Immature natural killer cell (primary cell): ENCODE measurements around the gene EIF4G3. TPM values are rescaled to one million over a fixed set of nuclear protein-coding genes. Genes with fewer than 3 reads are reported as not detected.
A peak's percentile ranks its signal among the peaks of the same experiment; 100 is the strongest.
"Not testable (repeated sequence)": the region's sequence is repeated elsewhere in the genome, so short reads cannot be mapped to it uniquely, and the experiment has no call there.

ENCODE experiments used
- DNase-seq, 3 donors: peaks; one replicate each; pipeline ENCODE4 v3.0.0; 2022; ENCODE audit warnings: mixed read lengths in 1 of 3
- H3K27ac Mint-ChIP-seq, 6 donors: one replicate each; pipeline ENCODE4 v1.8.0; 2020; ENCODE audit warnings: mixed read lengths in 6 of 6, mild to moderate bottlenecking in 5 of 6, inconsistent platforms in 4 of 6, moderate library complexity in 3 of 6
- H3K27me3 Mint-ChIP-seq, 3 donors: one replicate each; pipeline ENCODE4 v1.8.0; 2020 to 2021; ENCODE audit warnings: low read depth in 3 of 3, mild to moderate bottlenecking in 3 of 3, mixed read lengths in 3 of 3, moderate library complexity in 3 of 3, inconsistent platforms in 1 of 3
- H3K36me3 Mint-ChIP-seq, 3 donors: one replicate each; pipeline ENCODE4 v1.8.0; 2020; ENCODE audit warnings: mixed read lengths in 3 of 3, inconsistent platforms in 2 of 3, mild to moderate bottlenecking in 2 of 3
- H3K4me1 Mint-ChIP-seq, 2 donors: one replicate each; pipeline ENCODE4 v1.8.0; 2020; ENCODE audit warnings: inconsistent platforms in 2 of 2, mild to moderate bottlenecking in 2 of 2, mixed read lengths in 2 of 2, moderate library complexity in 1 of 2
- H3K4me3 Mint-ChIP-seq, 5 donors: one replicate each; pipeline ENCODE4 v1.8.0; 2020; ENCODE audit warnings: mild to moderate bottlenecking in 5 of 5, mixed read lengths in 5 of 5, inconsistent platforms in 3 of 5, moderate library complexity in 3 of 5
- H3K9me3 Mint-ChIP-seq, 6 donors: one replicate each; pipeline ENCODE4 v1.8.0; 2020; ENCODE audit warnings: mild to moderate bottlenecking in 6 of 6, mixed read lengths in 6 of 6, inconsistent platforms in 4 of 6, moderate library complexity in 3 of 6
- polyA plus RNA-seq, 3 donors: library from polyadenylated mRNA; unstranded; fragments of 300-500 nt; fragmentation: Illumina TruSeq; gene quantifications; one replicate each; pipeline ENCODE4 v1.2.3, GENCODE V29; 2021

Gene EIF4G3, protein sequence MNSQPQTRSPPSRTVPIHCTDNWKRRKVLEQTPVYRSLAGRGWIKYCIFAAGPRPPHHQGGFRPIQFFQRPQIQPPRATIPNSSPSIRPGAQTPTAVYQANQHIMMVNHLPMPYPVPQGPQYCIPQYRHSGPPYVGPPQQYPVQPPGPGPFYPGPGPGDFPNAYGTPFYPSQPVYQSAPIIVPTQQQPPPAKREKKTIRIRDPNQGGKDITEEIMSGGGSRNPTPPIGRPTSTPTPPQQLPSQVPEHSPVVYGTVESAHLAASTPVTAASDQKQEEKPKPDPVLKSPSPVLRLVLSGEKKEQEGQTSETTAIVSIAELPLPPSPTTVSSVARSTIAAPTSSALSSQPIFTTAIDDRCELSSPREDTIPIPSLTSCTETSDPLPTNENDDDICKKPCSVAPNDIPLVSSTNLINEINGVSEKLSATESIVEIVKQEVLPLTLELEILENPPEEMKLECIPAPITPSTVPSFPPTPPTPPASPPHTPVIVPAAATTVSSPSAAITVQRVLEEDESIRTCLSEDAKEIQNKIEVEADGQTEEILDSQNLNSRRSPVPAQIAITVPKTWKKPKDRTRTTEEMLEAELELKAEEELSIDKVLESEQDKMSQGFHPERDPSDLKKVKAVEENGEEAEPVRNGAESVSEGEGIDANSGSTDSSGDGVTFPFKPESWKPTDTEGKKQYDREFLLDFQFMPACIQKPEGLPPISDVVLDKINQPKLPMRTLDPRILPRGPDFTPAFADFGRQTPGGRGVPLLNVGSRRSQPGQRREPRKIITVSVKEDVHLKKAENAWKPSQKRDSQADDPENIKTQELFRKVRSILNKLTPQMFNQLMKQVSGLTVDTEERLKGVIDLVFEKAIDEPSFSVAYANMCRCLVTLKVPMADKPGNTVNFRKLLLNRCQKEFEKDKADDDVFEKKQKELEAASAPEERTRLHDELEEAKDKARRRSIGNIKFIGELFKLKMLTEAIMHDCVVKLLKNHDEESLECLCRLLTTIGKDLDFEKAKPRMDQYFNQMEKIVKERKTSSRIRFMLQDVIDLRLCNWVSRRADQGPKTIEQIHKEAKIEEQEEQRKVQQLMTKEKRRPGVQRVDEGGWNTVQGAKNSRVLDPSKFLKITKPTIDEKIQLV (N-terminal part only)
- polyA plus RNA-seq: 10 to 100 TPM in 2 of 3 donors, 1 to 10 TPM in 1; 7.4 to 21.6 (median 17.9) TPM

DNA sequence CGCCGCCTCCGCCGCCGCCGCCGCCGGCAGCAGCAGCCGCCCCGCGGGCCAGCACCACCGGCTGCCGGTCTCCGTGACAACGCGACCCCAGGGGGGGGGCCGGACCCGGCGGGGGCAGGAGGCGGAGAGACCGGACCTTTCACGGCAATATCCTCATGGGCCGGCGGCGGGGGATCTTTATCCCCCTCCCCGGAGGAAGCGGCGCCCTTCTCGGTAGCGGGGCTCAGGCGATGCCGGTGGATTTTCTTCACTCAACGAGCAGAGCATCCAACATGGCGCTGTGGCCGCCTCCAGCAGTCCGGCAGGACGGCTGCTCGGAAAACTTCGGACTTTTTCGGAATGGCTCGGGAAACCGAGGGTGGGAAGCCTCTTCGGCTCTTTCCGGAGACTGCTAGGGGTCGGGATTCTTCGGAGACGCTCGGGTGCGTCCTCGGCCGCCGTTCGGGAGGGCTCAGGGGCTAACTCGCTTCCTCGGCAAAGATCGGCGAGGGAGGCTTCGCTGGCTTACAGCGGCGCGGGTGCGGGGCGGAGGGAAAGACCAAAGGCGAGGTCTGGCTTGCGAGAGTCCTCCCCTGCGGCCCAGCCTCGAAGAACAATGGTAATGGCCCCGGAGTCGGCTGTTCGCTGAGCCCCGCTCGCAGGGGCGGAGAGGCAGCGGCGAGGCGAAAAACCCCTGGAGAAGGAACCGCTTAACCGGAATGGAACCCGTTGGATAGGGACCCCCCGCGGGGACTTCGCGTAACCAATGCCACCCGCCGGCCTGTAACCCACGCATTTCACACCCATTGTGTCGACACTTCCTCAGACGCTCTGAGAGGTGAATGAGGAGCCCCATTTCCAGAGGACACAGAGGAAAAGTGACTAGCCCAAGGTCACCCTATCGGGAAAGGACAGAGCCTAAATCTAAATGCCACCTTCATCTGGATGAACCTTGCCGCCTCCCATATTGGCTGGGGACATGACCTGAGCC is at the start of gene EIF4G3:
EIF4G3 (minus strand) TSS at position 312 of the 970 bp plus-strand sequence. CDS start 174,155 bp downstream, outside the sequence.
- peak; percentile 99 to 100 (median 99) for DNase-seq
- Mint-ChIP-seq H3K27me3 (peaks cover 7 to 9% (median 8%) of the 10 kb centered on the region in 3 donors), H3K9me3 (no peaks in the 10 kb centered on the region), H3K4me1 (peaks cover 26 to 39% of the 10 kb centered on the region in 2 donors), H3K27ac (peak within 1 kb of the TSS; percentile 88 to 94 (median 92)), H3K36me3 (no peaks in the 10 kb centered on the region), H3K4me3 (peak within 1 kb of the TSS; percentile 90 to 97 (median 95))

DNA sequence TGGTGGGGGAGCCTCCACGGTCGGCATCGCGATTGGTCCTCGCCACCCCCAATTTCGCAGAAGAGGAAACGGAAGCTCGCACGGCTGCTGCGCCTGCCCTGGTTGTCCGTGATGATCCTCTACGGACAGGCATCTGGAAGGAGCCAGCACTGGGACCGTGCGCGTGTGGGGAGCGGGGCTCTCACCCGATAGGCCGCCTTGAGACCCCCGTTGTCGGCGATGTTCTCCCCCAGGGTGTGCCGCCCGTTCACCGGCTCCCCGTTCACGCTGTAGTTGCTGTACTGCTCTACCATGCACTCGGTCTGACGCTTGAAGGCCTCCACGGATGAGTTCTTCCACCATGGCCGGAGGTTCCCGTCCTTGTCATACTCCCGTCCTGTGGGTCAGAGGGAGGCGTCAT is 48.4 kb upstream of the EIF4G3 start:
- H3K27me3 Mint-ChIP-seq: peaks cover 0 to 4% (median 0%) of the 10 kb centered on the region in 3 donors
- H3K4me1 Mint-ChIP-seq: no peaks in the 10 kb centered on the region
- no peak overlapping the region for H3K4me3 Mint-ChIP-seq
- DNase-seq: no peak
- H3K27ac Mint-ChIP-seq: no peak overlapping the region
- H3K9me3 Mint-ChIP-seq: no peaks in the 10 kb centered on the region
- H3K36me3 Mint-ChIP-seq: peaks cover 0 to 32% (median 7%) of the 10 kb centered on the region in 3 donors

DNA sequence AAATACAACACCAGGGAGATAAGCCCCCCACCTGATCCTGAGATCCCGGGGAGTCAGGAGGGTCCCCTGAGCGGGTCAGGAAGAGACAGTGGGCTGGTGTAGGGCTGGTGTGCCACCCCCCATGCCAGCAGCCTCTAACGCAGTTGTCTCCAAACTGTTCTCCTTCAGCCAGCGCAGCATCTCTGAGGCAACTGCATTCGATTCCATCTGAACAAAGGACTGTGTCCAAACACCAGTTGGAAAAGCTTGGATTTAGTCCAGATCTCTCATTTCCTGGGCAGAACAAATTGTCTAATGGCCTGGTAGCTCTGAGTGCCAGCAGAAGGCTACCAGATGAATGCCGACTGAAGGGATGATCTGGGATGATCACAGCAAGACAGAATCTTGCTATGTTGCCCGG is 44.1 kb upstream of the EIF4G3 start:
- Mint-ChIP-seq H3K27ac (no peak overlapping the region), H3K4me1 (no peaks in the 10 kb centered on the region), H3K36me3 (peaks cover 0 to 18% (median 4%) of the 10 kb centered on the region in 3 donors)

DNA sequence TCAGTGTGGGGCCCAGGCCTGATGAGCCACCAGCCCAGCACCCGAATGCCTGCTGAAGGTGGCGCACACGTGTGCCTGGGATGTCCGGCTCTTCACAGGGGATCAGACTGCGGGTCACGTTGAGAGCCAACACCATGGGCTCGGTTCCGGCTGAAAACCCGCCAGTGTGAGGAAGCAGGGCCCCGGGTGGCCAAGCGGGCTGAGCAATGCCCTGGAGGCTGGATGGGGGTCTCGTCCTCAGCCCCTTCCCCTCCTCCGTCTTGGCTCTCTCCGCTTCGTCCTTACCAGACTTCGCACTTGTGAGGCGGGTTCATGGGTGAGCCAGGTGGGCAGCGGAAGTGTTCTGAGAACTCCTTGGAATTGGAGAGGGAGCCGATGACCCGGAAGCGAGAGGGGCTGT is 43.0 kb upstream of the EIF4G3 start:
- Mint-ChIP-seq H3K4me3 (no peak overlapping the region), H3K9me3 (no peaks in the 10 kb centered on the region), H3K27me3 (peaks cover 2 to 3% (median 3%) of the 10 kb centered on the region in 3 donors), H3K27ac (no peak overlapping the region), H3K4me1 (no peaks in the 10 kb centered on the region), H3K36me3 (peaks cover 0 to 14% (median 4%) of the 10 kb centered on the region in 3 donors)
- no peak for DNase-seq

More for the DNA sequence above, 44.1 kb upstream of the EIF4G3 start:
- no peak for DNase-seq
- no peak overlapping the region for H3K4me3 Mint-ChIP-seq
- H3K9me3 Mint-ChIP-seq: no peaks in the 10 kb centered on the region
- peaks cover 0 to 3% (median 3%) of the 10 kb centered on the region in 3 donors for H3K27me3 Mint-ChIP-seq

DNA sequence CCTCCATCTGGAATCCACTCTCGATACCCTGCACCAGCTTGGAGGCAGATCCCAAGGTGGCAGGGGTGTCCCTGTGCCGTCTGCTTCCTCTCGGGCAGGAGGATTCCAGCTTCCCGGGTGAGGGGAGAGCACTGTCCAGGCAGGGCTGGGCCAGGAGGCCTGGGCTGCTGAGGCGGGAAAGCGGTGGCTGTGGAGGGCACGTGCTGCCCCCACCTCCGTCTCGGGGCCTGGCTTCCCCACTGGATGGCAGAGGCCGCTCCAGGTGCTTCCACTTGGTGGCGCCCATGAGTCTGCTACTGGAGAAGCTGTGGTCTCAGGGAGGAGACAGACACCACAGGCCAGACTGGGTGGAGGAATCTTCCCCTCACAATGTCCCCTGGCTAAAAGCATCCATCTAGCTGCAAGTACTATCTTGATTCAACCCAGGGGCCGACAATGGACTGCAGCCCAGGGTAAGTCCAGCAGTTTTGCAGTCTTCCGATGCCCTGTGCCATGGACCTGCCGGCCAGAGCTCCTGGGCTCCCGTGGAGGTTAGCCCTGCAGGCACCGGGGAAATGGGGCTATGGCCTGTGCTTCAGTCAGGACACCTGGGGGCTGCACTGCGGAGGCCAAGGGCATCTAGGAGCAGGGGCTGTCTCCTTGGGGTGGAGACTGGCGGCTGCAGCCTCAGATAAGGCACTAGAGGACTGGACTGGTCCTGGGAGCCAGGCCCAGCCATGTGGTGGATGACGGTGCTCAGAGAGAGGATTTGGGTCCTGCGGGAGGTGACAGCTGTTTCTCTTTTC is 41.3 kb upstream of the EIF4G3 start:
- no peaks in the 10 kb centered on the region for H3K4me1 Mint-ChIP-seq
- no peak for DNase-seq
- H3K9me3 Mint-ChIP-seq: no peaks in the 10 kb centered on the region
- H3K36me3 Mint-ChIP-seq: peaks cover 0 to 4% (median 3%) of the 10 kb centered on the region in 3 donors
- H3K27ac Mint-ChIP-seq: no peak overlapping the region
- H3K27me3 Mint-ChIP-seq: peaks cover 1 to 3% (median 2%) of the 10 kb centered on the region in 3 donors
- H3K4me3 Mint-ChIP-seq: no peak overlapping the region

DNA sequence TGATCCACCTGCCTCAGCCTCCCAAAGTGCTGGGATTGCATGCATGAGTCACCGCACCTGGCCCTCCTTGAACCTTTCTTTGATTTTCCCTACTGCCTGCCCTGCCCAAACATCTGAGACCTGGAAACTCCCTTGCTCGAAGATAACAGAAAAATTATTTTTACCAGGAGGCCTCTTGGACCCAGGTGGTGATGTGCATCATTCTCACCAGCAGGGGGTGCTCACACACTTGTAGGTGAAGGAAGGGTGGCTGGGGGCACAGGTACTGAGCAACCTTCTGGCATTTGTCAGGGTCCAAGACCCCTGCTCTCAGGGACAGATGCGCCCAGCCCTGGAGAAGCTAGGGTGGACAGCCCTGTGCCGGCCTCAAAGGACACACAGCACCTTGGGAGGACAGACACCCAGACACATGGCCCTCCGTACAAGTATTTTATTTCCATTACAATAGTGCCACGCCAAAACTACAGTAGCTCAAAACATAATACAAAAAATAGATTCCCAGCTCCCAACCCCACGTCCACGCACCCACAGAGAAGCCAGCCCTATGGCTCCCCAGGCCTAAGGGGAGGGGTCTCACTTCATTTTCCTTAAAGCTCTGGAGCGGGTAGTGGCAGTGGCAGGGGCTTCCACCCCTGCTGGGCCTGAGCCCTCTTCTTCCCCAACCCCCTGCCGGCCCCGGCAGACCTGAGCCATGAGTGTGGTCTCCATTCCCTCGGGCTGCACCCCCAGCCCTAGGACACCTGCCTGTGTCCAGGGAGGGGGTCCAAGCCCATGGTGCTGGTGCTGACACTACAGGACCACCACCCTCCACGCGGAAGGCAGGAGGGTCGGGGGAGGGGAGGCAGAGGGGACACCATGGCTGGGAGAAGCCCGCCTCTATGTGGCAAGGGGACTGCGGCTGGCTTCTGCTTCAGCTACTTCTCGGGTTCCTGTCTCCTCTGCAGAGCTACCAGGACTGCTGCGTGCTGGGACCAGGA is 40.4 kb upstream of the EIF4G3 start:
- H3K27me3 Mint-ChIP-seq: peaks cover 1 to 3% (median 2%) of the 10 kb centered on the region in 3 donors
- no peak overlapping the region for H3K27ac Mint-ChIP-seq
- peak; percentile 32 to 43 (median 37) for DNase-seq
- no peaks in the 10 kb centered on the region for H3K9me3 Mint-ChIP-seq
- no peak overlapping the region for H3K4me3 Mint-ChIP-seq
- H3K36me3 Mint-ChIP-seq: peaks cover 0 to 3% (median 2%) of the 10 kb centered on the region in 3 donors
- no peaks in the 10 kb centered on the region for H3K4me1 Mint-ChIP-seq

DNA sequence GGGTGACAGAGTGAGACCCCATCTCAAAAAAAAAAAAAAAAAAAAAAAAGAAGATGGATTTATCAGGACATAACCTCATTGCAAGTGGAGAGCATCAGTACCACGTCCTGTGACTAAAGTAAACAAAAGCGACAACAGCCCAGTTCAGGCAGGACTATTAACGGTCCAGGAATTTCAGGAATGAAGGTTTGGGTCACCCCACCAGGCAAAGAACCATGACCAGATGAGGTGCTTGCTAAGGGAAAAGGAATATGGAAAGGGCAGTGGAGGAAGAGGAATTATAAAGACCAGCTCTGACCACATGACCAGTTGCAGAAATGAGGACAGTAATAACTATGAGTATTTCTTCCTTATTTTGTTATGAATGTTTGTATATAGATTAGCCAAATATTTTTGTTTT is 35.4 kb upstream of the EIF4G3 start:
- DNase-seq: no peak
- Mint-ChIP-seq H3K27ac (no peak overlapping the region), H3K4me1 (no peaks in the 10 kb centered on the region), H3K4me3 (no peak overlapping the region), H3K27me3 (peaks cover 2 to 5% (median 2%) of the 10 kb centered on the region in 3 donors), H3K9me3 (no peaks in the 10 kb centered on the region), H3K36me3 (no peaks in the 10 kb centered on the region)

DNA sequence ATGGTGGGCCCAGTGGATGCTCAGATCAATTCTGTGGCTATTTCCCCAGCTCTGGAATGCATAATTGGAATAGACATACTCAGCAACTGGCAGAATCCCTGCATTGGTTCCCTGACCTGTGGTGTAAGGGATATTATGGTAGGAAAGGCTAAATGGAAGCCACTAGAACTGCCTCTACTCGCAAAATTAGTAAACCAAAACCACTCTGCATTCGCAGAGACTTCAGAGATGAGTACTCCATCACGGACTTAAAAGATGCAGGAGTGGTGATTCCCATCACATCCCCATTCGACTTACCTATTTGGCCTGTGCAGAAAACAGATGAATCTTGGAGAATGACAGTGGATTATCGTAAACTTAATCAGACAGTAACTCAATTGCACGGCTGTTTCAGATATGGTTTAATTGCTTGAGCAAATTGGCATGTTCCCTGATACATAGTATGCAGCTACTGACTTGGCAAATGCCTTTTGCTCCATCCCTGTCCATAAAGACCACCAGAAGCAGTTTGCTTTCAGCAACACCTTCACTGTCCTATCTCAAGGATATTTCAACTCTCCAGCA is 31.5 kb upstream of the EIF4G3 start:
- not testable (repeated sequence) for H3K4me1 Mint-ChIP-seq, H3K27ac Mint-ChIP-seq, DNase-seq, H3K27me3 Mint-ChIP-seq, H3K9me3 Mint-ChIP-seq, H3K4me3 Mint-ChIP-seq, H3K36me3 Mint-ChIP-seq

DNA sequence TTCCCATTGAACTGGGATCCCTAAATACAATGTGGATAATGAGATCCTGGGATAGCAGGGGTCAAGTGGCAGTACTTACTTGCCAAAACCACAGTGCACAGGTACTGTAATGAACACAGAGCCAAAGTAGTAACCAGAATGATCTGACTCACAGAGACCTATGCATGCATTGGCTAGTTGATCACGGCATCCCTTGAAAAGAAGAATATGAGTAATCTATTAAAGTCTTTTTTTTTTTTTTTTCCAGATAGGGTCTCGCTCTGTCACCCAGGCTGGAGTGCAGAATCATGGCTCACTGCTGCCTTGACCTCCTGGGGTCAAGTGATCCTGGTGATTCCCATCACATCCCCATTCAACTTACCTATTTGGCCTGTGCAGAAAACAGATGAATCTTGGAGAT is 29.4 kb upstream of the EIF4G3 start:
- H3K4me3 Mint-ChIP-seq: no peak overlapping the region
- H3K27ac Mint-ChIP-seq: no peak overlapping the region
- no peaks in the 10 kb centered on the region for H3K9me3 Mint-ChIP-seq
- no peak for DNase-seq
- peaks cover 0 to 7% (median 3%) of the 10 kb centered on the region in 3 donors for H3K27me3 Mint-ChIP-seq
- H3K4me1 Mint-ChIP-seq: no peaks in the 10 kb centered on the region
- no peaks in the 10 kb centered on the region for H3K36me3 Mint-ChIP-seq

DNA sequence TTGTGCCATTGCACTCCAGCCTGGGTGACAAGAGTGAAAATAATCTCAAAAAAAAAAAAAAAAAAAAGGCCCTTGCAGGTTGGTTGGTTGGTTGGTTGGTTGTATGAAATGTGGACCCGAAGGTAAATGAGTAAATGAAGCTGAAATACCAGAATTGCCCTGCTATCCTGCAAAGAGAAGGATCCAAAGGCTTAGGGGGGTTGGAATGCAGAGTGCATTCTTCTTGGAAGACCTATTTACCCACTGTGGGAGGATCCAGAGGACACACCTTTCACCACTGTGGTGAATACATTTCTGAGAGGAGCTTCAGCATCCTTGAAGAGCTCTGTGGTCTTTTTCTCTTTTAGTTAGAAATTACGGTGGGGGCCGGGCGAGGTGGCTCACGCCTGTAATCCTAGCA is 28.7 kb upstream of the EIF4G3 start:
- no peak for DNase-seq
- H3K4me1 Mint-ChIP-seq: no peaks in the 10 kb centered on the region
- no peak overlapping the region for H3K27ac Mint-ChIP-seq
- peaks cover 0 to 7% (median 3%) of the 10 kb centered on the region in 3 donors for H3K27me3 Mint-ChIP-seq
- H3K9me3 Mint-ChIP-seq: no peaks in the 10 kb centered on the region
- peaks cover 0 to 3% (median 0%) of the 10 kb centered on the region in 3 donors for H3K36me3 Mint-ChIP-seq
- no peak overlapping the region for H3K4me3 Mint-ChIP-seq

DNA sequence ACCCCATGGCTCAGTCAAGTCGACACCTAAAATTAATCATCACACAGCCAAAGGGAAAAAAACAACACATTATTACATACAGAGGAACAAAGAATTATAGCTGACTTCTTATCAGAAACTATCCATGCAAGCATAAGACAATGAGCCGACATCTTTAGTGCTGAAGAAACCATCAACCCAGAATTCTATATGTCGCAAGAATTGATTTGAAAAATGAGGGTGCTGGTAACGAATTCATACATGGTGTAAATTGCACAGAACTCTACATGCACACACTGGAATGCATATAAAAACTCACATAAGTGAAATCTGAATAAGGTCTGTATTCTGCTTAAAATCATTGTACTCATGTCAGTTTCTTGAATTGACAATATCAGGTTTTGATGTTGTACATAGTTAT is 25.0 kb upstream of the EIF4G3 start:
- no peaks in the 10 kb centered on the region for H3K4me1 Mint-ChIP-seq

More for the DNA sequence above, 25.0 kb upstream of the EIF4G3 start:
- DNase-seq: no peak
- Mint-ChIP-seq H3K27ac (no peak overlapping the region), H3K27me3 (peaks cover 0 to 11% (median 4%) of the 10 kb centered on the region in 3 donors), H3K9me3 (no peaks in the 10 kb centered on the region), H3K36me3 (peaks cover 0 to 3% (median 0%) of the 10 kb centered on the region in 3 donors), H3K4me3 (no peak overlapping the region)
